ENCODE data around the gene RDH11.

RDH11 gene, protein sequence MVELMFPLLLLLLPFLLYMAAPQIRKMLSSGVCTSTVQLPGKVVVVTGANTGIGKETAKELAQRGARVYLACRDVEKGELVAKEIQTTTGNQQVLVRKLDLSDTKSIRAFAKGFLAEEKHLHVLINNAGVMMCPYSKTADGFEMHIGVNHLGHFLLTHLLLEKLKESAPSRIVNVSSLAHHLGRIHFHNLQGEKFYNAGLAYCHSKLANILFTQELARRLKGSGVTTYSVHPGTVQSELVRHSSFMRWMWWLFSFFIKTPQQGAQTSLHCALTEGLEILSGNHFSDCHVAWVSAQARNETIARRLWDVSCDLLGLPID

GRCh38 chr14:67695394-67695949, at the start of gene RDH11:
Gene RDH11, minus strand, starts transcription at chr14:67695764. Its CDS starts 61 bp downstream, at chr14:67695703.
- TF ChIP-seq ZNF274 (IDR thresholded peaks at IDR 0.05; ENCODE audit: low read depth, low read length) = no peak

DNA sequence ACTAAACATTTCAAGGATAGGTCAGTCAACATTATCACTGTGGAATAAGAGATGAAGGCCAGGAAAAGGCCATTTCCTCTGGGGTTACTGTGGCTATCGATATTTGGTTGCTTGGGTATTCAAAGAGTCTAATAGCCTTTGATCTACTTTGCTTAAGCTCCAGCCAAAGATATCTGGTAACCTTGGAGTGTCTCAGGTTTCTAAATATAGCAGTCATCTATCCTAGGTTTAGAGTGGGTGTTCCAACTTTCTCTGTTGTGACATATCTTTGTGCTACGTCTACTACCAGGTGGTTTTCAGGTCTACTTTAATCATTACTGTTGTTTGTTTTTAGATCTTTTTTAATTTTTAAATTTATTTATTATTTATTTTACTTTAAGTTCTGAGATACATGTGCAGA, 48.5 kb upstream of the RDH11 start:
- TF ChIP-seq ZNF274 (IDR thresholded peaks at IDR 0.05; ENCODE audit: low read depth, low read length) = no peak
- H3K4me3 ChIP-seq (ENCODE audit: low read length) = no peak overlapping the region

More at GRCh38 chr14:67695394-67695949, at the start of gene RDH11:
- peak within 1 kb of the TSS; percentile 85 for H3K4me3 ChIP-seq (ENCODE audit: low read length)

GRCh38 chr14:67738740-67739504, 43.4 kb upstream of the RDH11 start:
- H3K4me3 ChIP-seq (ENCODE audit: low read length) = no peak overlapping the region
- no peak for TF ChIP-seq ZNF274 (IDR thresholded peaks at IDR 0.05; ENCODE audit: low read depth, low read length)

DNA sequence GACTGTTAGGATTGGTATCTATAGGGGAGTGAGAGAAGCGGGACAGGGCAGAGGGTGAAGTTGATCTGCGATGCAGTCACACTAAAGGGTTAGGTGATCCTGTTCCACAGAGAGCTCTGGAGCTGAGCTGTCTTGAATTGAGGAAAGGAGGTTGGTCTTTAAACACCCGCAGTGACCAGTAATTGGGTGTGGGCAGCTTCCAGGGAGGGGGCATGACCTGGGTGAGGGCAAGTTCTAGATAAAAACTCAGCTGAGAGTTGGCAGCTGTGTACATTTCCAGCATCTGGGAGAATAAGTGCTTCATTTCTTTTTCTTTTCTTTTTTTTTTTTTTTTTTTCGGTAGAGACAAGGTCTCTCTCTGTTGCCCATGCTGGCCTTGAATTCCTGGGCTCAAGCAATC, 41.2 kb upstream of the RDH11 start:
- TF ChIP-seq ZNF274 (IDR thresholded peaks at IDR 0.05; ENCODE audit: low read depth, low read length) = no peak
- no peak overlapping the region for H3K4me3 ChIP-seq (ENCODE audit: low read length)

- no peak for TF ChIP-seq ZNF274 (IDR thresholded peaks at IDR 0.05; ENCODE audit: low read depth, low read length)
- H3K4me3 ChIP-seq (ENCODE audit: low read length) = no peak overlapping the region
These were observed 40.0 kb upstream of the RDH11 start for GRCh38 chr14:67735336-67736147.

DNA sequence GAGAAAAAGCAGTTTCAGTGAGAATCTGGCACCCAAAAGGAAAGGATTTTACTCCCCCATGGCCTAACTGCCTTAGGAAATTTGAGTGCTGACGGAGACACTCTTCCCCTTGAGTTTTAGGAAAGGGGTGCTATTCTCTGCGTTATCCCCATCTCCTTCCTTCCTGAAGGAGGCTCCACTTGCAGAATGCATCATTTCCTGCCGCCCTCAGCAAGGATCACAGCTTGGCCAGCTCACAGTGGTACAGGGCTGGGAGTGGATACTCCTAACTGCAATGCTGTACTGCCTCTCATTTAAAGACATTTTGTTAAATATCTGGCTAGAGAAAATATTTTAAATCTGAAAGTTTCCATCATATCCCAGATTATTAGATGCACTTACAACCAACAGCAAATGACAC, 39.1 kb upstream of the RDH11 start:
- no peak overlapping the region for H3K4me3 ChIP-seq (ENCODE audit: low read length)
- TF ChIP-seq ZNF274 (IDR thresholded peaks at IDR 0.05; ENCODE audit: low read depth, low read length) = no peak

- no peak overlapping the region for H3K4me3 ChIP-seq (ENCODE audit: low read length)
These were observed 38.1 kb upstream of the RDH11 start for GRCh38 chr14:67733616-67734015.

DNA sequence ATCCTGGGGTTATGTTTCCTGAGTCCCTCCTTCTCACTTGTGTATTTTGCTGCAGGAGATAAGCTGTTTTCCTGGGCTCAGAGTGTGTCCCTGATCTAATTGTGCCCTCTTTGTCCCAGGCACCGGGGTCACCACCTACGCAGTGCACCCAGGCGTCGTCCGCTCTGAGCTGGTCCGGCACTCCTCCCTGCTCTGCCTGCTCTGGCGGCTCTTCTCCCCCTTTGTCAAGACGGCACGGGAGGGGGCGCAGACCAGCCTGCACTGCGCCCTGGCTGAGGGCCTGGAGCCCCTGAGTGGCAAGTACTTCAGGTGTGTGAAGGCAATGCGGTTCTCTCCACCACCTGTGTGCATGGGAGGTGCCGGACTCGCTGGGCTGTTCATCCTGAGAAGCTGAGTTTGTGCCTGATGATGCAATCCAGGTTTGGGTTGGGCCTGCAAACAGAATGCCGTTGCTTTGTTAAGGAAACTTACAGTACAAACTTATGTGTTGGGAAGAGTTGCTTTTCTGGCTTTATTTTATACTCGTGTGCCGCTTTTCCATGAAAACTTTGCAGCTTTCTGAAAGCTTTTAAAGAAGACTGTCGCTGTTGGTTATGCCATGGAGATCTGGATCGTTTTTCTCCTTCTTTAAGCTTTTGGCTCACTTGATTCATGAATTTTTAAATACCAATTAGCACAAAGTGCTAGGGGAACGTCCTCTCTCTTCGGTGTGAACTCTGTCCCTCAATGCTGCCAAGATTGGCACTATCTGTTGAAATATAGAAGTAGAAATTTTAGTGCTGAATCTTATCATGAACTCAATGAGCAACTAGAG, 33.7 kb upstream of the RDH11 start:
- TF ChIP-seq ZNF274 (IDR thresholded peaks at IDR 0.05; ENCODE audit: low read depth, low read length) = no peak

More at GRCh38 chr14:67733616-67734015, 38.1 kb upstream of the RDH11 start:
- TF ChIP-seq ZNF274 (IDR thresholded peaks at IDR 0.05; ENCODE audit: low read depth, low read length) = no peak

GRCh38 chr14:67728258-67728657, 32.7 kb upstream of the RDH11 start:
- H3K4me3 ChIP-seq (ENCODE audit: low read length) = no peak overlapping the region
- no peak for TF ChIP-seq ZNF274 (IDR thresholded peaks at IDR 0.05; ENCODE audit: low read depth, low read length)

More for the DNA sequence above, 33.7 kb upstream of the RDH11 start:
- no peak overlapping the region for H3K4me3 ChIP-seq (ENCODE audit: low read length)

DNA sequence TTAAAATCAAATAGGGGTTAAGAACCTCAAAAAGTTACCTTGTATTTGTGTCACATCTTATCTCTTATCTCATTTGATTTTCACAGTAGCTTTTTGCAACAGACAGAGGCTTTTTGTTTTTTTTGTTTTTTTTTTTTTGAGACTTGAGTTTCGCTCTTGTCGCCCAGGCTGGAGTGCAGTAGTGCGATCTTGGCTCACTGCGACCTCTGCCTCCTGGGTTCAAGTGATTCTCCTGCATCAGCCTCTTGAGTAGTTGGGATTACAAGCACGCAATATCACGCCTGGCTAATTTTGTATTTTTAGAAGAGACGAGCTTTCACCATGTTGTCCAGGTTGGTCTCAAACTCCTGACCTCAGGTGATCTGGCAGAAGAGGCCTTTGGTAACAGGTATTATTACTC, 31.8 kb upstream of the RDH11 start:
- no peak overlapping the region for H3K4me3 ChIP-seq (ENCODE audit: low read length)
- TF ChIP-seq ZNF274 (IDR thresholded peaks at IDR 0.05; ENCODE audit: low read depth, low read length) = no peak

DNA sequence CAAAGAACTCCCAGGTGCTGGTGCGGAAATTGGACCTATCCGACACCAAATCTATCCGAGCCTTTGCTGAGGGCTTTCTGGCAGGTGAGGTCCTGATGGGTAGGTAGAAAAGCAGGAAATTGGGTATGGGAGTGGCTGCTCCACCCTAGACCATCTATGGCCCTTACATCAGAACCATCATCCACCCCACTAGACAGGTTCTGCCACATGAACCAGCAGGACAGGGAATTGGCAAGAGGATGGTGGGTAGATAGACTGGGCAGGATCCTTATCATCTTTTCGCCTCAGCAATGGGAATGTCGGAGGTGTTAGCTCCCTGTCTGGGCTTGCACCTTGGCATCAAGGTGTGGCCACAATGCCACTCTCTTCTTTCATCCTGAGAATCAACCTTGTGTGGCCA, 29.6 kb upstream of the RDH11 start:
- no peak for TF ChIP-seq ZNF274 (IDR thresholded peaks at IDR 0.05; ENCODE audit: low read depth, low read length)
- H3K4me3 ChIP-seq (ENCODE audit: low read length) = no peak overlapping the region

DNA sequence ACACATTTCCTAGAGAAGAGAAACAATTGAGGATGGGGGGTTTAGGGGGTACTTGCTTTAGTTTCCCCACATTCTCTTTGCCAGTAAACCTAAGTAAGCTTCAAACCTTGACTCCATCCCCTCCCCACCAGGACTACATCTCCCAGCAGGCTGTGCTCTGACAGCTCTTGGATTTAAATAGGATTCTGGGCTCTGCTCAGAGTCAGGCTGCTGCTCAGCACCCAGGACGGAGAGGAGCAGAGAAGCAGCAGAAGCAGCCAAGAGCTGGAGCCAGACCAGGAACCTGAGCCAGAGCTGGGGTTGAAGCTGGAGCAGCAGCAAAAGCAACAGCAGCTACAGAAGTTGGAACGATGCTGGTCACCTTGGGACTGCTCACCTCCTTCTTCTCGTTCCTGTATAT, 26.7 kb upstream of the RDH11 start:
- H3K4me3 ChIP-seq (ENCODE audit: low read length) = no peak overlapping the region

GRCh38 chr14:67721875-67722274, 26.3 kb upstream of the RDH11 start:
- H3K4me3 ChIP-seq (ENCODE audit: low read length) = no peak overlapping the region
- TF ChIP-seq ZNF274 (IDR thresholded peaks at IDR 0.05; ENCODE audit: low read depth, low read length) = no peak

More for the DNA sequence above, 26.7 kb upstream of the RDH11 start:
- TF ChIP-seq ZNF274 (IDR thresholded peaks at IDR 0.05; ENCODE audit: low read depth, low read length) = no peak
